Erythroblast (primary cell): ENCODE results near the gene RPL21.

Experiments used
- GATA1 ChIP-seq: IDR thresholded peaks from 2 replicates; pipeline ENCODE4 v1.6.1; 2011; ENCODE audit warnings: low read depth, mild to moderate bottlenecking, control low read depth, low read length, moderate library complexity
- POLR2A ChIP-seq: IDR thresholded peaks from 2 replicates; pipeline ENCODE4 v1.6.1; 2011; ENCODE audit warnings: mild to moderate bottlenecking, low read length

- no peak for TF ChIP-seq POLR2A
- no peak for TF ChIP-seq GATA1
Observed at GRCh38 chr13:27211271-27211670, 40.1 kb upstream of the RPL21 start.
